Fibroblast of skin of left quadriceps (primary cell): ENCODE data around the gene CD22.
"Not testable (repeated sequence)": the region's sequence is repeated elsewhere in the genome, so short reads cannot be mapped to it uniquely, and the experiment has no call there.

Experiments
- DNase-seq, 2 experiments: peaks; one replicate each; pipeline ENCODE4 v3.0.0-alpha.2; 2013; ENCODE audit warnings: low read depth in 2 of 2

Gene CD22

GRCh38 chr19:35358834-35359233 is 29.8 kb downstream of the CD22 start:
- not testable (repeated sequence) for DNase-seq

GRCh38 chr19:35359395-35359794 is 30.4 kb downstream of the CD22 start:
- not testable (repeated sequence) for DNase-seq

DNA sequence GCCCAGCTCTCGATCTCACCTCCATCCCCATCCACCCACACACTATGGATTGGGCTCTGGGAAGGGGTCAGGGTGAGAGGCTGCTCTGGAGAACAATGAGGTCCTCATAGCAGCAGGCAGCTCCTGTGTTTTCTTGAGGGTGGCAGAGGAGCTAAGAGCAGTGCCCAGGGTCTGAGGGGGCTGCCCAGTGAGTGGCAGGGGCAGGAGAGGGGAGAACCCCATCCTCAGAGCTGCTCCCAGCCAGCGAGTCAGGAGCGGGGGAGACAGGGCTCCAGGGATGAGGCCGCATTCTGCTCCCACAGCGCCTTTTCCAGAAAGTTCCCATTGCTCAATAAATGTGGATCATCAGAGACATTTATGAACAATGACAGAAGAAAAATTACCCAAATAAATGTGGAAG is 31.1 kb downstream of the CD22 start:
- not testable (repeated sequence) for DNase-seq

DNA sequence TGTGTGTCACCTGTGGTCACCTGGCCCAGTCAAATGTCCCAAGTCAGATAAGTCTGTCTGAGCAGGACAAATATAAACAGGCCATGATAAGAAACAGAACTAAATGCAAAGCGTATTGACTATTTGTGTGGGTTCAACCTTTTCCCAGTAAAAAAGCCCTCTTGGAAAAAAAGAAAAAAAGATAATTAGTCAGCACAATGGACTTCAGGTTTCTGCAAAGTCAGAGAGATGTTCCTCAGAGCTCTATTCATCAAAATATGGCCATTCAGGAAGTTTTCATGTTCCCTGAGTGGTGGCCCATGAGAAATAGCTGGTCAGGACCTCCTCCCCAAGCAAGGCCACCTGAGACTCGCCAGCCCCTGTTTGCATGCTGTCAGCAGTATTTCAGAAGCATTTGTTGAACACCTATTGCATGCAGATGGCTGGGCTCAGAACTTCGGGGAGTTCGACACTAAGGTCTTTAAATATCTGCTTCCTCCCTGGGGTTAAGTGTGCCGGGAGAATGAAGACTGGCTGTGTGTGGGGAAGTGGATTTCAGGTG is 32.0 kb downstream of the CD22 start:
- DNase-seq: no peak

DNA sequence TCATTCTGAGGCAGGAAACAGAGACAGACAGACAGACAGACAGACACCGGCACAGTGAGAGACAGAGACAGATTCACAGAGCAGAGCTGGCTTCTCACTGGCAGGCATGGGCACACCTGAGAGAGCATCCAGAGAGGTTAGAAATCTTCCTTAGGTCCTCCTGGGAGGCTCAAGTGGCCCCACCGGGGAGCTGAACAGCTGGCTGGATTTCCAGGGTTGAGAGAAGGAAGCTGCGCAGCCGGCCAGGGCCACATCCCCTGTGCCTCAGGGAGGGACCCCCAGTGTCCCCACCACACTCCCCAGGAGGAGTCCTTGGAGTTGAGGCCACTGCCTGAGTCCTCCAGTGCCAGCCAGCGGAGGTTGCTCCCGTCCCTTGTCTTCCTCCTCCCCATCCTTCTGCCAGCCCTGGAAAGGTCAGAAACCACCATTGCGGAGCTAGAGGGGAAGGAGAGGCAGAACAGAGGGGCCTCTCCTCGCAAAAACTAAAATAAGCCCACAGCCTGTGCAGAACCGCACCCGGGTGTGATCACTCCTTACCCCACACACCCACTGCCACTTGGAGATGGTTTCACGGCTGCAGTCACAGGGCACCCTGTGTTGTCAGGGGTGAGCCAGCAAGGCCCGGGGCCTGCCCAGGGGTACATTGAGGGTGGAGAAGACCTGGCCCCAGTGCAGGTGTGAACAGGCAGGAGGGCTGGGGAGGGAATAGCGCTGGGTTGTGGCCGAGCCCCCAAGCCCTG is 33.4 kb downstream of the CD22 start:
- no peak for DNase-seq

DNA sequence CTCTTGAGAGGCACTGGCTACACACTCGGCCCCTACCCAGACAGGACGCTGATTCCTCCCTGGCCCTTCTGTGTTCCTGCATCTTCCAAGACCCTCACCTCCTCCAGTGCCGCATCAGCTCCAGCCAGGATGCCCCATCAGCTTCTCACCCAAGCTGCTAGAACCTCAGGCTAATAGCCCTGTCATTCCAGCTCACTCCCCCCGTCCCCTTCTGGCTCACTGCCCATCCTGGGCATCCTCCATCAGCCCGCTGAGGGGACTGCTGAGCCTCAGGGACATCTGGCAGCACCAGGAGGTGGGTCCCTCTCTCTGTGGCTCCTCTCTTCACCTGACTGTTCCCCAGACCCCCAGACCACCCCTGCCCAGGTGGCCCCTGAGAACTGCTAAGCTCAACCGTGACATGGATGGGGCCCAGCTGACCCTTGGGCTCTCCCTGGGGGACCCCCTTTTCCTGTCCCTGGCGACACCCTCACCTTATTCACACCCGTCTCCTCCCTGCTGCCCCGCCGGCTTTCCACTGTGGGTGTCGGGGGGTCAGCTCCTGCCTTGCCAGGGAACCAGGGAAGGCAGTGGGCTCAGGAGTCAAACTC is 34.1 kb downstream of the CD22 start:
- DNase-seq: no peak

DNA sequence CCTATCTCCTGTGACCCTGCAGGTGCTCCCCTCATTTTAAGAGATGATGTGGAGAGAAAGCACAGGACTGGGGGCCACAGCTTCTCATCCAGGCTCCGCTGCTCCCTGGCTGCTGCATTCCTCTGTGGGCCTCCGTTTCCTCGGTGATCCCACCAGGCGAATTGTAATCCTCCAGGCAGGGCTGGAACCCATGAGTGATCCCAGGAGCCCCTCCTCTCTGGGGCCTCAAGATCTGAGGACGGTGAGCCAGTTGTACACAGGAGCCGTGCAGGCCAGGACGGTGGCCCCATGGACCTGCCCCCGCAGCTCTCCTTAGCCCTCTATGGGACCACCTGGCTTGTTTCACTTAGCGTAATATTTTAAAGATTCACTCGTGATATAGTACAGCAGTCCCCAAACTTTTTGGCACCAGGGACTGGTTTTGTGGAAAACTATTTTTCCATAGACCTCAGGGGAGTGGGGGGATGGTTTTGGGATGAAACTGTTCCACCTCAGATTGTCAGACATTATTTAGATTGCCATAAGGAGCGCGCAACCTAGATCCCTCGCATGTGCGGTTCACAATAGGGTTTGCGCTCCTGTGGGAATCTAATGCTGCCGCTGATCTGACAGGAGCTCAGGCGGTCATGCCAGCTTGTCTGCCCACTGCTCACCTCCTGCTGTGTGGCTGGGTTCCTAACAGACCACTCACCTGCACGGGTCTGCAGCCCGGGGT is 34.9 kb downstream of the CD22 start:
- no peak for DNase-seq

- no peak for DNase-seq
Observed at GRCh38 chr19:35365303-35365702, 36.3 kb downstream of the CD22 start.

DNA sequence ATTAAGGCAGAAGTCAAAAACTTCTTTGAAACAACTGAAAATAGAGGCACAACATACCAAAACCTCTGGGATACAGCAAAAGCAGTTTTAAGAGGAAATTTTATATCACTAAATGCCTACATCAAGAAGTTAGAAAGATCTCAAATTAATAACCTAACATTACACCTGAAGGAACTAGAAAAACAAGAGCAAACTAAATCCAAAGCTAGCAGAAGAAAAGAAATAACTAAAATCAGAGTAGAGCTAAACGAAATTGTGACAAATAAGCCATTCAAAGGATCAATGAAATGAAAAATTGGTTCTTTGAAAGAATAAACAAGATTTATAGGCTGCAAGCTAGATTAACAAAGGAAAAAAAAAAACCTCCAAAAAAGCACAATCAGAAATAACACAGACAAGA is 39.4 kb downstream of the CD22 start:
- no peak for DNase-seq

DNA sequence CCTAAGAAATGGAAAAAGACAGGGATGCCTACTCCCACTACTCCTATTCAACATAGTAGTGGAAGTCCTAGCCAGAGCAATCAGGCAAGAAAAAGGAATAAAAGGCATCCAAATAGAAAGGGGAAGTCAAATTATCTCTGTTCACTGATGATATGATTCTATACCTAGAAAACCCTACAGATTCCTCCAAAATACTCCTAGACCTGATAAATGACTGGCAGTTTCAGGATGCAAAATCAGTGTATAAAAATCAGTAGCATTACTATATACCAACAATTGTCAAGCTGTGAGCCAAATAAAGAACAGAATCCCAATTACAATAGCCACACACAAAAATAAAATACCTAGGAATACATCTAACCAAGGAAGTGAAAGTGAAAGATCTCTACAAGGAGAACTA is 40.5 kb downstream of the CD22 start:
- no peak for DNase-seq

GRCh38 chr19:35370722-35371121 is 41.7 kb downstream of the CD22 start, which contains the start of gene GPR42:
Gene GPR42 (plus strand): TSS chr19:35371068. CDS start chr19:35371360, 292 bp downstream.
- DNase-seq: no peak

DNA sequence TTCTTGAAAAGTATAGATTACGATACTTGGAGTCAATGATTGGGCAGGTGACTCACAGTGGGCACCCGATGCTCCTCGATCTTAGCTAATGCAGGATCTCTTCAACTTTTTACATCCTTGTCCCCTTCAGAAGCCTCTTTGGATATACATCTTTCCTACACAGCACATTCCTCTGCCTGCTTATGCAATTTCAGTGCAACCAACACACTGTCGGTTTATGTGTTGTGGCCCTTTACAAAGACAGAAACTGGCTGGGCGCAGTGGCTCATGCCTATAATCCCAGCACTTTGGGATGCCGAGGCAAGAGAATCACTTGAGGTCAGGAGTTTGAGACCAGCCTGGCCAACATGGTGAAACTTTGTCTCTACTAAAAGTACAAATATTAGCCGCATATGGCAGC is 44.5 kb downstream of the CD22 start:
- no peak for DNase-seq

DNA sequence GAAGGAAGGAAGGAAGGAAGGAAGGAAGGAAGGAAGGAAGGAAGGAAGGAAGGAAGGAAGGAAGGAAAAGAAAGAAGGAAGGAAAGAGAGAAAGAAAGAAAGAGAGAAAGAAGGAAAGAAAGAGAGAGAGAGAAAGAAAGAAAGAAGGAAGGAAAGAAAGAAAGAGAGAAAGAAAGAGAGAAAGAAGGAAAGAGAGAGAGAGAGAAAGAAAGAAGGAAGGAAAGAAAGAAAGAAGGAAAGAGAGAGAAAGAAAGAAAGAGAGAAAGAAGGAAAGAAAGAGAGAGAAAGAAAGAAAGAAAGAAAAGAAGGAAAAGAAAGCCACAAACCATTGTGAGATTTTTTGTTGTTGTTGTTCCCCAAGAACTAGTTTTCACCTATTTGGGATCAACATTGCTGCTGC is 45.0 kb downstream of the CD22 start:
- not testable (repeated sequence) for DNase-seq

- no peak for DNase-seq
Observed at GRCh38 chr19:35375505-35376307, 46.7 kb downstream of the CD22 start.

DNA sequence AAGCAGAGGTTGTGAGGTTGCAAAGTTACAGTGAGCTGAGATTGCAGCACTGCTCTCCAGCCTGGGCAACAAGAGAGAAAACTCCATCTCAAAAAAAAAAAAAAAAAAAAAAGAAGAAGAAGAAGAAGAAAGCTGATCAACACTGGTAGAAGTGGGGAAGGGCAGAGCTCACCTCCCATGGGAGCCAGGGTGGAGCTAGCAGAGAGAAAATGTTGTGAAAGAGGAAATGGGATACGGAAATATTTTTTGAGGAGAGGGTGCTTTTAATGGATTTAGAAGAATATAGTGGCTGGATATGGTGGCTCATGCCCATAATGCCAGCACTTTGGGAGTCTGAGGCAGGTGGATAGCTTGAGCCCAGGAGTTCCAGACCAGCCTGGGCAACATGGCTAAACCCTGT is 48.7 kb downstream of the CD22 start:
- no peak for DNase-seq

DNA sequence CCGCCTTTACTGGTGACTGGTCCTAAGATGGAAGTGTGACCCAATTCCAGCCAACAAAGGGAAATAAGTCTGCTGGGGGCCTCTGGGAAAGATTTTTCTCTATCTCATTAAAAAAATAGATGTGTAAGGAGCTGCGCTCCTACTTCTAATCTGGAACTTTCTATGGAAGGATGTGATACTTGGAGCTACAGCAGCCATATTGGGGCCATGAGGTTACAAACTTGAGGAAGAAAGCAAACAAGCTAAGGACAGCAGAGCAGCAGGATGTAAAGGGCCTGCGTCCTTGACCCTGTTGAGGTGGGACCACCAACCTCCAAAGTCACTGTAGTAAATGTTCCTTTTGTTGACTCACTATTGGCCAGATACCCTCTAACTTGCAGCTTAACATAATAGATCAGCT is 49.4 kb downstream of the CD22 start:
- DNase-seq: no peak

- DNase-seq: not testable (repeated sequence)
Observed at GRCh38 chr19:35379545-35379944, 50.6 kb downstream of the CD22 start.

GRCh38 chr19:35379992-35380391 is 51.0 kb downstream of the CD22 start:
- no peak for DNase-seq

GRCh38 chr19:35380450-35381124 is 51.6 kb downstream of the CD22 start:
- no peak for DNase-seq

GRCh38 chr19:35381318-35381717 is 52.3 kb downstream of the CD22 start:
- no peak for DNase-seq

DNA sequence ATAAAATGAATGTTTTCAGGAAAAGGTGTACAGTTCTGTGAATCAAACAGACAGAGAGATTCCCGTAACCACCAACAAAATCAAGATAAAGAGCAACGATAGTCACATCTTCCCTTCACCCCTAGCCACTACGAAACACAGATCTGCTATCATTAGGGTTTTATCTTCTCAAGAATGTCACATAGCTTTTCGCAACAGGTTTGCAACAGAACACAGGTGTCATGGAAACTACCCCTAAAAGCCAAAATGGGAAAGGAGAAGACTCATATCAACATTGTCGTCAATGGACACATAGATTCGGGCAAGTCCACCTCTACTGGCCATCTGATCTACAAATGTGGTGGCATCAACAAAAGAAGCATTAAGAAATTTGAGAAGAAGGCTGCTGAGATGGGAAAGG is 52.9 kb downstream of the CD22 start:
- DNase-seq: no peak
